WI38 (cell line): ENCODE measurements around the gene NTS.

Source experiments
- H3K4me3 ChIP-seq: 2 replicates; pipeline ENCODE4 v1.5.1; 2011; ENCODE audit warnings: low read depth, mild to moderate bottlenecking, control low read depth, low read length
- TF ChIP-seq, protein P1 (sequence below): IDR thresholded peaks from 2 replicates; pipeline ENCODE4 v1.5.1; 2012; ENCODE audit warnings: low read depth, mild to moderate bottlenecking, control low read depth, low read length

NTS gene

GRCh38 chr12:85835426-85836196 is 38.5 kb upstream of the NTS start:
- no peak overlapping the region for H3K4me3 ChIP-seq
- TF ChIP-seq, protein P1, sequence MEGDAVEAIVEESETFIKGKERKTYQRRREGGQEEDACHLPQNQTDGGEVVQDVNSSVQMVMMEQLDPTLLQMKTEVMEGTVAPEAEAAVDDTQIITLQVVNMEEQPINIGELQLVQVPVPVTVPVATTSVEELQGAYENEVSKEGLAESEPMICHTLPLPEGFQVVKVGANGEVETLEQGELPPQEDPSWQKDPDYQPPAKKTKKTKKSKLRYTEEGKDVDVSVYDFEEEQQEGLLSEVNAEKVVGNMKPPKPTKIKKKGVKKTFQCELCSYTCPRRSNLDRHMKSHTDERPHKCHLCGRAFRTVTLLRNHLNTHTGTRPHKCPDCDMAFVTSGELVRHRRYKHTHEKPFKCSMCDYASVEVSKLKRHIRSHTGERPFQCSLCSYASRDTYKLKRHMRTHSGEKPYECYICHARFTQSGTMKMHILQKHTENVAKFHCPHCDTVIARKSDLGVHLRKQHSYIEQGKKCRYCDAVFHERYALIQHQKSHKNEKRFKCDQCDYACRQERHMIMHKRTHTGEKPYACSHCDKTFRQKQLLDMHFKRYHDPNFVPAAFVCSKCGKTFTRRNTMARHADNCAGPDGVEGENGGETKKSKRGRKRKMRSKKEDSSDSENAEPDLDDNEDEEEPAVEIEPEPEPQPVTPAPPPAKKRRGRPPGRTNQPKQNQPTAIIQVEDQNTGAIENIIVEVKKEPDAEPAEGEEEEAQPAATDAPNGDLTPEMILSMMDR: no peak

DNA sequence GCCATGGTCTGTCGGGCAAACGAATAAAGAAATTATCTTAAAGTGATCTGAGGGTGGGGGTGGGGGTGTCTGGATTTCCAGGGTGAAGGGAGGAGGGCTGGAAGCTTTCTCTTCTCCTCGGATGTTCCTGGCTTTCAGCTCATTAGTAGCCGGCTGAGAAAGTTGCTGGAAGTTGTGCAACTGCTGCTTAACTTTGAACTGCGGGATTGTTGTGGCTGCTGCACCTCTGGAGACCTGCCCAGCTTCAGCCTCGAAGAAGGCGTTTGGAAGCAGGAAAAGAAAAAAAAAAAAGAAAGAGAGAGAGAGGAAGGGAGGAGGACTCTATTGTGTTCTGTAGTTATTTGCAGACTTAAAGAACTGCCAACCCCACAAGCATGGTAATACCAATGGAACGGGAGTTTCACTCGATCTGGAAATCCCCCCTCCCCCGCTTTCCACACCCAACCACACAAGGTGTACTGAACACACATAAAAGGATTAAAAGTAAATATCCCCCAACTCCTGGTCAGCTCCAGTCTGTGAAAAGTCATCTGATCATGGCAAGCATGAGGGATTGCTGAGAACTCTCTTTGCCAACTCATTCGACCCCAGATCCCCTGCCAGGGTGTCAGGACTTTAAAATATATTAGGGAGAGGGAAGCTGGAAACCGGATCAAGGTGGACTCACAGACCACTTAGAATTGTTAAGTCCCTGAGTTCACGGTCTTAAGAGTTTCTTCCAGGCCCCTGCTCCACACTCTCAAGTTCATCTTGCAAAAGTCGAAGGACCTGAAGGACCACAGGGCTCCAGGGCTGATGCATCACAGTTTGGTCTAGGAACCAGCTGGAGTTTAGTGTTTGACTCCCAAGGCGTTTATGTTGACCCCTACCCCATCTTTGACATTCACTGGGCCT is 37.7 kb upstream of the NTS start, which contains the start of gene RASSF9:
Gene RASSF9, minus strand, starts transcription at position 213 of the 894 bp plus-strand sequence. Its CDS starts 208 bp downstream, at position 5.
- TF ChIP-seq, protein P1: no peak
- no peak within 1 kb of the TSS for H3K4me3 ChIP-seq

- TF ChIP-seq, protein P1: no peak
- H3K4me3 ChIP-seq: no peak overlapping the region
Observed at GRCh38 chr12:85843606-85844310, 30.3 kb upstream of the NTS start.

- TF ChIP-seq, protein P1: no peak
- H3K4me3 ChIP-seq: no peak overlapping the region
Observed at GRCh38 chr12:85849344-85849743, 24.8 kb upstream of the NTS start.

- TF ChIP-seq, protein P1: no peak
- H3K4me3 ChIP-seq: no peak overlapping the region
Observed at GRCh38 chr12:85855305-85855704, 18.8 kb upstream of the NTS start.

DNA sequence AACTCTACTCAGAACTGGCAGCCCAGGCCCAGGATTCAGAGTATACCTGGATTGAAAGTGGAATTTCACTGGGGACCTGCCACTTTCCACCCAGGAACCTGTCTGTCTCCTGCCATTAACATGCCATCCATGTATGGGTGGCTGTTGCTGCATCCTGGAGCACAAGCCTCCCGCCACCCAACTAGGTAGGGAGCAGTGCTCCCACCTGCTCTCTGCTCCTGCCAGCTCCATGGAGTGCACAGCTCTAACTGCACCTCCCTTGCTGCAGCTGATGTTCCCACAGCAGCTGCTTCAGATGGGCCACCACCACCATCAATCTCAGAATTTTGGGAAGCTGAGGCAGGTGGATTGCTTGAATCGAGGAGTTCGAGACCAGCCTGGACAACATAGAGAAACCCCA is 17.1 kb upstream of the NTS start:
- TF ChIP-seq, protein P1: no peak
- no peak overlapping the region for H3K4me3 ChIP-seq
